Loucy (cell line): ENCODE results near the gene ZNF207.

Source experiments
- EZH2phosphoT487 ChIP-seq: fragments of 200-600 bp; IDR thresholded peaks from 2 replicates; pipeline ENCODE4 v1.6.1; 2018; ENCODE audit warnings: antibody characterized with exemption, mild to moderate bottlenecking, moderate library complexity, borderline replicate concordance
- TF ChIP-seq, protein P1 (sequence below): fragments of 200-600 bp; sonication (generic); conservative IDR thresholded peaks from 2 replicates; pipeline ENCODE4 v1.5.1; 2014; ENCODE audit warnings: mild to moderate bottlenecking, antibody characterized with exemption, low read length

DNA sequence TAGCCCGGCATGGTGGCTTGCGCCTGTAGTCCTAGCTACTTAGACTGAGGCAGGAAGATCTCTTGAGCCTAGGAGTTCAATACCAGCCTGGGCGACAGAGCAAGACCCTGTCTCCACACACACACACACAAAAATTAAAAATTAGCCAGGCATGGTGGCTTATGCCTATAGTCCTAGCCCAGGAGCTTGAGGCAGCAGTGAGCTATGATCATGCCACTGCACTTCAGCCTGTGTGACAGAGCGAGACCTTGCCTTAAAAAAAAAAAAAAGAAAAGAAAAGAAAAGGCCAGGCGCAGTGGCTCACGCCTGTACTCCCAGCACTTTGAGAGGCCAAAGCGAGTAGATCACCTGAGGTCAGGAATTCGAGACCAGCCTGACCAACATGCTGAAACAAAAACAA lies 31.9 kb upstream of the ZNF207 start:
- TF ChIP-seq, protein P1, sequence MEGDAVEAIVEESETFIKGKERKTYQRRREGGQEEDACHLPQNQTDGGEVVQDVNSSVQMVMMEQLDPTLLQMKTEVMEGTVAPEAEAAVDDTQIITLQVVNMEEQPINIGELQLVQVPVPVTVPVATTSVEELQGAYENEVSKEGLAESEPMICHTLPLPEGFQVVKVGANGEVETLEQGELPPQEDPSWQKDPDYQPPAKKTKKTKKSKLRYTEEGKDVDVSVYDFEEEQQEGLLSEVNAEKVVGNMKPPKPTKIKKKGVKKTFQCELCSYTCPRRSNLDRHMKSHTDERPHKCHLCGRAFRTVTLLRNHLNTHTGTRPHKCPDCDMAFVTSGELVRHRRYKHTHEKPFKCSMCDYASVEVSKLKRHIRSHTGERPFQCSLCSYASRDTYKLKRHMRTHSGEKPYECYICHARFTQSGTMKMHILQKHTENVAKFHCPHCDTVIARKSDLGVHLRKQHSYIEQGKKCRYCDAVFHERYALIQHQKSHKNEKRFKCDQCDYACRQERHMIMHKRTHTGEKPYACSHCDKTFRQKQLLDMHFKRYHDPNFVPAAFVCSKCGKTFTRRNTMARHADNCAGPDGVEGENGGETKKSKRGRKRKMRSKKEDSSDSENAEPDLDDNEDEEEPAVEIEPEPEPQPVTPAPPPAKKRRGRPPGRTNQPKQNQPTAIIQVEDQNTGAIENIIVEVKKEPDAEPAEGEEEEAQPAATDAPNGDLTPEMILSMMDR = no peak
- TF ChIP-seq EZH2phosphoT487 = no peak
